Natural killer cell (primary cell): ENCODE data around the gene ISCA1. TPM values are rescaled to one million over a fixed set of nuclear protein-coding genes. Genes with fewer than 3 reads are reported as not detected.

Source experiments
- ATAC-seq, 3 donors: fragments of 150-1000 bp in 2 of 3; fragments of 200-7000 bp in 1 of 3; cut with Tn5 transposase; 1 replicate in 1 of 3; 2 replicates in 2 of 3; pipeline ENCODE4 v1.10.0; 2021; ENCODE audit warnings: mild to moderate bottlenecking in 2 of 3, moderate library complexity in 2 of 3
- DNase-seq, 2 donors: peaks; one replicate each; pipeline versions ENCODE4 v3.0.0 to v3.0.0-alpha.2; 2013 to 2021; ENCODE audit warnings: mixed read lengths in 1 of 2
- H3K27ac ChIP-seq: one replicate; pipeline ENCODE4 v1.5.1; 2013; ENCODE audit warnings: mild to moderate bottlenecking, low read length
- H3K27me3 ChIP-seq: one replicate; pipeline ENCODE4 v1.6.1; 2013; ENCODE audit warnings: low read length; ENCODE audit not compliant: control insufficient read depth, insufficient read depth
- H3K36me3 ChIP-seq: one replicate; pipeline ENCODE4 v1.6.1; 2013; ENCODE audit warnings: low read length; ENCODE audit not compliant: control insufficient read depth, insufficient read depth
- H3K4me1 ChIP-seq: one replicate; pipeline ENCODE4 v1.6.1; 2013; ENCODE audit warnings: low read length; ENCODE audit not compliant: control insufficient read depth, insufficient read depth
- H3K4me3 ChIP-seq: one replicate; pipeline ENCODE4 v1.5.1; 2013; ENCODE audit warnings: low read length
- H3K9me3 ChIP-seq: one replicate; pipeline ENCODE4 v1.6.1; 2013; ENCODE audit warnings: low read length; ENCODE audit not compliant: control insufficient read depth, insufficient read depth
- H3K27ac Mint-ChIP-seq, 2 donors: one replicate each; pipeline ENCODE4 v1.8.0; 2022; ENCODE audit warnings: mild to moderate bottlenecking in 2 of 2, mixed read lengths in 2 of 2, moderate library complexity in 1 of 2
- H3K27me3 Mint-ChIP-seq, 2 donors: one replicate each; pipeline ENCODE4 v1.8.0; 2022; ENCODE audit warnings: low read depth in 2 of 2, mixed read lengths in 2 of 2
- H3K36me3 Mint-ChIP-seq: one replicate; pipeline ENCODE4 v1.8.0; 2022; ENCODE audit warnings: mixed read lengths
- H3K4me1 Mint-ChIP-seq, 2 donors: one replicate each; pipeline ENCODE4 v1.8.0; 2022; ENCODE audit warnings: mixed read lengths in 2 of 2
- H3K4me3 Mint-ChIP-seq: one replicate; pipeline ENCODE4 v1.8.0; 2022; ENCODE audit warnings: mild to moderate bottlenecking, moderate library complexity, mixed read lengths
- H3K9me3 Mint-ChIP-seq, 2 donors: one replicate each; pipeline ENCODE4 v1.8.0; 2022; ENCODE audit warnings: mixed read lengths in 2 of 2
- WGBS: methylation state at CpG from one replicate; pipeline ENCODE4 v1.1.7; 2013; ENCODE audit warnings: missing lambda C conversion rate; ENCODE audit not compliant: insufficient coverage; 5-methylcytosine and 5-hydroxymethylcytosine counted together
- intact Hi-C: fragments of 100-400 bp; cut with micrococcal nuclease; formaldehyde crosslinking; loops from one replicate; pipeline ENCODE4 v1.14.2; 2022
- total RNA-seq, 4 donors: library from RNA; stranded (reverse); fragments of 120-200 nt in 1 of 4; gene quantifications; one replicate each; pipeline versions ENCODE4 v1.2.3 to v1.2.4, GENCODE V29; 2013 to 2022
- TF ChIP-seq, protein P1 (sequence below): fragments of 200-600 bp; IDR thresholded peaks from one replicate; pipeline ENCODE4 v1.8.0; 2022; ENCODE audit warnings: antibody characterized with exemption

The ISCA1 gene
- total RNA-seq, 3 donors from 2014 or later (not counting 1 experiment from before 2014, with no cell fraction given): 57.3 to 67.6 (median 63.4) TPM

DNA sequence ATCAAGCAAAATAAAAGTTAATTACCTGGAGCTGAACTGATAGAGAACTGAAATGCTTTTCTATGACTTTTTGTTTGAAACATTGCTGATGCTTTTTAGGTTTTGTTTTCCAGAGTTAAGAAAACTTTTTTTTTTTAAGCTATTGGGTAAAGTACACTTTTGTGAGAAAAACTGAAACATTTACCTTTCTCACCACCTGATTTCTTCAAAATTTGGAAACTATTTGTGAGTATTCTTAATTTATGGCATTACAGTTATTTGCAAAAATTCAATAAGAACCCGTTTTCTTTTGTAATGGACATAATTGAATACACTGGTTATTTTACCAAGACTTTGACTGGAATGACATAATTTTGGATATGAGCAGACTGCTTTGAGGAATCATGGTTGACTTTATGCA is 29.5 kb downstream of the ISCA1 start:
- intact Hi-C loops: no loop called here
- no peaks in the 10 kb centered on the region for H3K4me1 ChIP-seq
- WGBS: 100% methylated on average over 1 of the region's 1 CpG

DNA sequence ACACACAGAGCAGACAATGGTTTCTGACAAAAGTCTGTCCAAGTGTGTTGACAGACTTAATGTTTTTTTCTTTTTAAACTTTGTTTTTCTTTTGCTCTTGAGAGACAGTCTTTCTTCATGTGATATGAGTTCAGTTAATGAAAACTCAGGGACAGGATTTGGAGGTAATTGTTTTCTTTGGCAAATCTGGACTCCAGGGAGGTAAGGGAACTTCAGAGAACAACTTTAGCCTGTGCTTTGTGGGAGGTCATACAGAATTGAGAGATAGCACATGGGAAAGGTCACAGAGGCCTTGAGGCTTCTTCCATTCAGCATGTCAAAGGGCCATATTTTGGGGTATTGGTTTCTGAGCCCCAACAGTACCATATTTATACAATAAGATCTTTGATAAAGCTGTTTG is 32.2 kb downstream of the ISCA1 start:
- H3K27me3 ChIP-seq: no peaks in the 10 kb centered on the region
- H3K4me3 ChIP-seq: no peak overlapping the region
- no peaks in the 10 kb centered on the region for H3K4me1 Mint-ChIP-seq
- TF ChIP-seq, protein P1, sequence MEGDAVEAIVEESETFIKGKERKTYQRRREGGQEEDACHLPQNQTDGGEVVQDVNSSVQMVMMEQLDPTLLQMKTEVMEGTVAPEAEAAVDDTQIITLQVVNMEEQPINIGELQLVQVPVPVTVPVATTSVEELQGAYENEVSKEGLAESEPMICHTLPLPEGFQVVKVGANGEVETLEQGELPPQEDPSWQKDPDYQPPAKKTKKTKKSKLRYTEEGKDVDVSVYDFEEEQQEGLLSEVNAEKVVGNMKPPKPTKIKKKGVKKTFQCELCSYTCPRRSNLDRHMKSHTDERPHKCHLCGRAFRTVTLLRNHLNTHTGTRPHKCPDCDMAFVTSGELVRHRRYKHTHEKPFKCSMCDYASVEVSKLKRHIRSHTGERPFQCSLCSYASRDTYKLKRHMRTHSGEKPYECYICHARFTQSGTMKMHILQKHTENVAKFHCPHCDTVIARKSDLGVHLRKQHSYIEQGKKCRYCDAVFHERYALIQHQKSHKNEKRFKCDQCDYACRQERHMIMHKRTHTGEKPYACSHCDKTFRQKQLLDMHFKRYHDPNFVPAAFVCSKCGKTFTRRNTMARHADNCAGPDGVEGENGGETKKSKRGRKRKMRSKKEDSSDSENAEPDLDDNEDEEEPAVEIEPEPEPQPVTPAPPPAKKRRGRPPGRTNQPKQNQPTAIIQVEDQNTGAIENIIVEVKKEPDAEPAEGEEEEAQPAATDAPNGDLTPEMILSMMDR: no peak
- no peak overlapping the region for H3K27ac Mint-ChIP-seq
- H3K36me3 Mint-ChIP-seq: no peaks in the 10 kb centered on the region
- H3K27ac ChIP-seq: no peak overlapping the region
- intact Hi-C loops: no loop called here
- no peak overlapping the region for H3K4me3 Mint-ChIP-seq
- H3K27me3 Mint-ChIP-seq: peaks cover 0 to 12% of the 10 kb centered on the region in 2 donors
- H3K9me3 Mint-ChIP-seq: peaks cover 0 to 2% of the 10 kb centered on the region in 2 donors
- no peaks in the 10 kb centered on the region for H3K9me3 ChIP-seq
- no peak for DNase-seq
- no peak for ATAC-seq
- H3K4me1 ChIP-seq: no peaks in the 10 kb centered on the region
- no peaks in the 10 kb centered on the region for H3K36me3 ChIP-seq

More for the DNA sequence above, 29.5 kb downstream of the ISCA1 start:
- Histone ChIP-seq H3K4me3 (no peak overlapping the region), H3K27me3 (no peaks in the 10 kb centered on the region), H3K36me3 (no peaks in the 10 kb centered on the region), H3K9me3 (no peaks in the 10 kb centered on the region), H3K27ac (no peak overlapping the region)
- TF ChIP-seq, protein P1: no peak
- H3K4me3 Mint-ChIP-seq: no peak overlapping the region
- H3K9me3 Mint-ChIP-seq: peaks cover 0 to 2% of the 10 kb centered on the region in 2 donors
- ATAC-seq (no peak), DNase-seq (no peak)
- no peak overlapping the region for H3K27ac Mint-ChIP-seq
- peaks cover 0 to 3% of the 10 kb centered on the region in 2 donors for H3K27me3 Mint-ChIP-seq
- no peaks in the 10 kb centered on the region for H3K36me3 Mint-ChIP-seq
- no peaks in the 10 kb centered on the region for H3K4me1 Mint-ChIP-seq

DNA sequence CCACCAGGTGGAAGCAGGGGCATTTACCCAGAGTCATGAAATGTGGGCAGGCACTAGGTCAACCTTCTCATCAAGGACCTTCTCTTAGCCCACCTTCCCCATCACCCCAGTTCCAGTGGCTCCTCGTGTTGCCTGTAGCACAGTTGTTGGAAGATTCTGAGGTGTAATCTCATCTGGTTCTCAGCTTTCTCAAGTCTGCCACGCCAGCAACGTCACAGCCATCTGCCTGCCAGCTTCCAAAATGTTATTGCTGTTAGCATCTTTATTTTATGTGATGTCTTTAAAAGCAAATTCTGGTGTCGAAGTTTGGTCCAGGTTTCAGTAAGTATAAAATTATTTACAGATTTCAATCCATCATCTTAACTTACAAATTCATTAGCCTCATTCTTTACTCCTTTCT is 33.6 kb downstream of the ISCA1 start:
- TF ChIP-seq, protein P1: no peak
- WGBS: 89% methylated on average over 3 of the region's 4 CpGs
- DNase-seq: no peak
- intact Hi-C loops: no loop called here
- H3K4me3 ChIP-seq: no peak overlapping the region
- no peaks in the 10 kb centered on the region for H3K4me1 ChIP-seq
- no peaks in the 10 kb centered on the region for H3K36me3 Mint-ChIP-seq
- H3K27me3 ChIP-seq: no peaks in the 10 kb centered on the region
- peaks cover 0 to 12% of the 10 kb centered on the region in 2 donors for H3K27me3 Mint-ChIP-seq
- H3K9me3 Mint-ChIP-seq: peaks cover 0 to 2% of the 10 kb centered on the region in 2 donors
- no peaks in the 10 kb centered on the region for H3K9me3 ChIP-seq
- ATAC-seq: no peak
- no peak overlapping the region for H3K4me3 Mint-ChIP-seq
- H3K4me1 Mint-ChIP-seq: no peaks in the 10 kb centered on the region
- no peak overlapping the region for H3K27ac Mint-ChIP-seq
- no peaks in the 10 kb centered on the region for H3K36me3 ChIP-seq
- no peak overlapping the region for H3K27ac ChIP-seq

DNA sequence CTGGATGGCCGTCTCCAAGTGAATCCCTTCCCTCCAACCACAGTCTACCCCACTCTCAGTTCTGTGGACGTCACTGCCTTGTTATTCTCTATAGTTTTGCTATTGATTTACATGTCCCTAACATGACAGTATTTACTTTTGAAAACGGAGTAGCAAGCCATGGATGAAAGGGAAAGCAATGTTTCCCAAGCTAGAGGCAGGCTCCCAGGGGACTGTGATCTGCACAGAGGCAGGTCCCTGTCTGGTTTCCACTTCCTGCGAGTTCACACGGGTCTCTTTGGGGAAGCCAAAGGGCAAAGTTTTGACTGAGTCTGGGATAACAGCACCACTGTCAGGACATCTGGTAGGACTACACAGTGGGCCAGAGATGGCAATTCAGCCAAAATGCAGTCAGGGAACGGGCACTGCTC is 35.6 kb downstream of the ISCA1 start:
- peaks cover 0 to 9% of the 10 kb centered on the region in 2 donors for H3K27me3 Mint-ChIP-seq
- H3K4me3 Mint-ChIP-seq: no peak overlapping the region
- WGBS: 66% methylated on average over 6 of the region's 6 CpGs
- no peak overlapping the region for H3K27ac ChIP-seq
- H3K9me3 ChIP-seq: no peaks in the 10 kb centered on the region
- peaks cover 0 to 2% of the 10 kb centered on the region in 2 donors for H3K9me3 Mint-ChIP-seq
- H3K4me3 ChIP-seq: no peak overlapping the region
- no peak overlapping the region for H3K27ac Mint-ChIP-seq
- TF ChIP-seq, protein P1: no peak
- H3K36me3 Mint-ChIP-seq: no peaks in the 10 kb centered on the region
- DNase-seq (no peak), ATAC-seq (no peak)
- H3K4me1 Mint-ChIP-seq: no peaks in the 10 kb centered on the region
- H3K36me3 ChIP-seq: no peaks in the 10 kb centered on the region
- no peaks in the 10 kb centered on the region for H3K27me3 ChIP-seq
- H3K4me1 ChIP-seq: no peaks in the 10 kb centered on the region
- intact Hi-C loops: no loop called here
